LNCAP (cell line): ENCODE results near the gene NPDC1.

Experiments
- TF ChIP-seq, protein P1 (sequence below): fragments of 450-650 bp; IDR thresholded peaks from 2 replicates; pipeline ENCODE4 v1.5.1; 2017; ENCODE audit warnings: mild to moderate bottlenecking

The NPDC1 gene

DNA sequence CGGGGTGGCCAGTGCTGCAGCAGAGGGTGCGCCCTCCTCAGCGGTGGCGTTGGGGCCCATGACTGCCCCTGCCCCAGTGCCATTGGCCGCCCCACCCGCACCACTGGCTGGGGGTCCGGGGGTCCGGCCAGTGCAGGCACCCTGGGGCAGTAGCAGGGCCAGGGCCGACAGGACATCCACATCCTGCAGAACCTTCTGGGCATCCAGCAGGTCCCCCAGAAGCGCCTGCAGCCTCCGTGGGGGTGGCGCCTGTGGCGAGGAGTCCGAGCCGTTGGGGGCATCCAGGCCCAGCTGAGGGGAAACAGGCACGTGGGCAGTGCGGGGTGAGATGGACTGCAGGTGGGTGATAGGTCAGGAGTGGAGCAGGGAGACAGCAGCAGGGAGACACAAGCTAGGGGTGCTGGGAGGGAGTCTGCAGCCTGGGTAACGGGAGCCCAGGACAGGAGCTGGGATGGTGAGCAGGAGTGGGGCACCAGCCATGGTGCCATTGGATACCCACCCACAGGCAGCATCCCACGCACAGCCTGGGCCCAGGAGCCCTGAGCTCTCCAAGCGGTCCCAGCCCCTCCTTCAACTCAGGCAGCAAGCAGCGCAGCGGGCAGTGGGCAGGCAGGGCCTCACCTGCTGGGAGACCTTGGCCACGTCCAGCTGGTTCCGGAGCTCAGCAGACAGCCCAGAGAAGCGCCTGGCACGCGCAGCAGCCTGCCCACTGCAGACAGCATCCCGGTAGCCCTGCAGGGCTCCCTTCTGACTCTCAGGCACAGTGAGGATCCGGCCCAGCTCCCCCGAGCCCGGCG is 25.0 kb downstream of the NPDC1 start:
- TF ChIP-seq, protein P1, sequence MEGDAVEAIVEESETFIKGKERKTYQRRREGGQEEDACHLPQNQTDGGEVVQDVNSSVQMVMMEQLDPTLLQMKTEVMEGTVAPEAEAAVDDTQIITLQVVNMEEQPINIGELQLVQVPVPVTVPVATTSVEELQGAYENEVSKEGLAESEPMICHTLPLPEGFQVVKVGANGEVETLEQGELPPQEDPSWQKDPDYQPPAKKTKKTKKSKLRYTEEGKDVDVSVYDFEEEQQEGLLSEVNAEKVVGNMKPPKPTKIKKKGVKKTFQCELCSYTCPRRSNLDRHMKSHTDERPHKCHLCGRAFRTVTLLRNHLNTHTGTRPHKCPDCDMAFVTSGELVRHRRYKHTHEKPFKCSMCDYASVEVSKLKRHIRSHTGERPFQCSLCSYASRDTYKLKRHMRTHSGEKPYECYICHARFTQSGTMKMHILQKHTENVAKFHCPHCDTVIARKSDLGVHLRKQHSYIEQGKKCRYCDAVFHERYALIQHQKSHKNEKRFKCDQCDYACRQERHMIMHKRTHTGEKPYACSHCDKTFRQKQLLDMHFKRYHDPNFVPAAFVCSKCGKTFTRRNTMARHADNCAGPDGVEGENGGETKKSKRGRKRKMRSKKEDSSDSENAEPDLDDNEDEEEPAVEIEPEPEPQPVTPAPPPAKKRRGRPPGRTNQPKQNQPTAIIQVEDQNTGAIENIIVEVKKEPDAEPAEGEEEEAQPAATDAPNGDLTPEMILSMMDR: no peak

- TF ChIP-seq, protein P1: no peak
These were observed 25.9 kb downstream of the NPDC1 start for GRCh38 chr9:137019891-137020683.

GRCh38 chr9:137018761-137019559 is 27.0 kb downstream of the NPDC1 start:
- TF ChIP-seq, protein P1: no peak

DNA sequence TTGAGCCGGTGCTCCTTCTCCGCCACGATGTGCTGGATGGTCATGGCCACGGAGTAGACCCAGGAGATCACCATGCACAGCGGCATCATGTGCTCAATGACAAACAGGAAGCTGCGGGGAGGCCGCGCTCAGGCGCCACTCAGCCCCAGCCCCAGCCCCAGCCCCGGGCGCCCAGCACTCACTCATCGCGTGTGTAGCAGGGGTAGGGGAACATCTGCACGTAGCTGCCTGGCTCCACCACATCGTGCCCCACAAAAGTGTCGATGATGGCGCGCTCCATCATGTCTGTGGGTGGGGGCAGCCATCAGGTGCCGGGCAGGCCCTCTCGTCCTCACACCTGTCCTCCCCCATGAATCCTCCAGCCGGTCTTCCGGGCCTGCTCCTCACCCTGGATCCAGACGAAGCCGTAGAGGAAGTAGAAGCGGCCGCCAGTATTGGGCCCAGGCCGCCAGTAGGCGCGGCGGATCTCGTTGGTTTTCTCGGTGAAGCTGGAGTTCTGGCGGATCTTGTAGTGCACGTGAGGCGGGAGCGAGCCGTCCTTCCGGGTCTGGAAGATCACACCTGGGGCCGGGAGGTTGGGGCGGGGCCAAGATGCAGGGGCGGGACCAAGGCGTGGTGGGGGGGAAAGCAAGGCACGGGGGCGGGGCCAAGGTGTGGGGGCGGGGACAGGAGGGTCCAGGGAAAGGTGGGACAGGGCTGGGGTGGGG is 28.0 kb downstream of the NPDC1 start:
- TF ChIP-seq, protein P1: no peak

DNA sequence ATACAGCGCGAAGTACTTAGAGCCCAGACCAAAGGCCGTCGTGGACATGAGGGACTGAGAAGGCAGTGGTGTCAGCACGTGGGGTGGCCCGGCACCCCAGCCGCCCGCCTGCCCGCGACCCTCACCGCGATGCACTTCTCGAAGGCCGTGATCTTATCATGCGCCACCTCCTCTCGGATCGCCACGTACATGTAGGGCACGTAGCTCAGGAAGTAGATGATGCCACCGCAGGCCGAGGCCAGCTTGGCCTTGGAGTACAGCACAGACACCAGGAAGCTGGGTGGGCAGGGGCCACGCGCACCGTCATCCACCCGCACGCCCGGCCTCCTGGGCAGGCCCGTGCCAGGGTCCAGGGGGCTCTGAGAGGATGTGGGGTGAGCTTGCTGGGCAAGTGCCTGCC is 28.9 kb downstream of the NPDC1 start:
- TF ChIP-seq, protein P1: no peak

DNA sequence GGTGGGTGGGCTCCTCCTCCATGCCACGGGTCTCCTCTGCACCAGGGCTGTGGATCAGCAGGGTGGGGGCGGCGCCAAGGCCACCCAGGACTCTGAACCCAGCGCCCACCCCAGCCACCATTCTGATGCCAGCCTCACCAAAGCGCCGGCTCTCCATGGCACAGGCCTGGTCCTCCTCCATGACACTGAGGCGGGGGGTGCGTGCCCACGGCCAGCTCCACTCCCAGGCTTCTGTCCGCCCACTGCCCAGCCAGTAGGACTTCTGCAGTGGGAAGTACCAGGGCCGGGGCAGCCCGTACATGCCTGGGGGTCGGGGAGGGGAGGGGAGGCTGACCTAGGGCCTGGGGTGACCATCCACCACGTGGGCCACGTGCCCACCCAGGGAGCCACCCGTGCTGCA is 29.5 kb downstream of the NPDC1 start:
- TF ChIP-seq, protein P1: no peak

DNA sequence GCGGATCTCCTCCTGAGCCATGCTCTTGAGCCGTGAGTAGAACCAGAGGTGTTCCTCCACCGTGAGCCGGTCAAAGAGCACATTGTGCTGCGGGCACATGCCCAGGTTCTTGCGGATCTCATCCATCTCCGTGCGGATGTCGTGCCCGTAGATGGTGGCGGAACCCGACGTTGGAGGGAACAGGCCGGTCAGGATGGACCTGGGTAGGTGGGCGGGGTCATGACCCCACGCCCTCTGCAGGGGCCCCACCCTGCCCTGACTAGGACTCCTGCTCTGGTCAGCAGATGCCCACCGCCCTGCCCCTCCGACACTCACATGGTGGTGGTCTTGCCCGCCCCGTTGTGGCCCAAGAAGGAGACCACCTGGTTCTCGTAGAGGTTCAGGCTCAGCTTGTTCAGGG is 30.0 kb downstream of the NPDC1 start:
- TF ChIP-seq, protein P1: no peak
